Panc1 (cell line): ENCODE results near the gene CDKN1C. TPM values are rescaled to one million over a fixed set of nuclear protein-coding genes. Genes with fewer than 3 reads are reported as not detected.

ENCODE experiments used
- ATAC-seq: fragments of 200-7000 bp; cut with Tn5 transposase; 2 replicates; pipeline ENCODE4 v1.9.1; 2020; ENCODE audit warnings: mild to moderate bottlenecking, moderate library complexity
- BruUV-seq: library from RNA; stranded (reverse); fragments of 400-500 nt; replicated peaks from 2 replicates; lab custom pipeline; 2021; lab: Mats Ljungman, UMichigan
- CTCF ChIA-PET: fragments of 300-600 bp; sonication (Branson Sonifier 250); formaldehyde crosslinking; loops from one replicate; lab custom pipeline; 2022; ENCODE audit warnings: antibody characterized with exemption; lab: Charles Lee
- POLR2A ChIA-PET: fragments of 300-600 bp; sonication (Branson Sonifier 250); formaldehyde crosslinking; loops from one replicate; lab custom pipeline; 2022; ENCODE audit warnings: antibody characterized with exemption; lab: Charles Lee
- DNase-seq: peaks from one replicate; pipeline ENCODE4 v3.0.0-alpha.2; 2010; ENCODE audit warnings: low read depth, low spot score
- H3K27ac ChIP-seq: 2 replicates; pipeline ENCODE4 v1.5.1; 2011; ENCODE audit warnings: mild to moderate bottlenecking, low read length, inconsistent platforms
- H3K27me3 ChIP-seq: fragments of 200-500 bp; sonication (Bioruptor generic); 2 replicates; pipeline ENCODE4 v1.6.0; 2014; ENCODE audit warnings: low read length, inconsistent platforms; ENCODE audit not compliant: control insufficient read depth, insufficient read depth
- H3K36me3 ChIP-seq: fragments of 200-500 bp; sonication (Bioruptor generic); 2 replicates; pipeline ENCODE4 v1.5.1; 2014; ENCODE audit warnings: inconsistent platforms, mild to moderate bottlenecking, low read length, moderate library complexity; ENCODE audit not compliant: control insufficient read depth, insufficient read depth
- H3K4me1 ChIP-seq: 2 replicates; pipeline ENCODE4 v1.5.1; 2011; ENCODE audit warnings: inconsistent platforms, mild to moderate bottlenecking, low read length, moderate library complexity; ENCODE audit not compliant: control insufficient read depth, insufficient read depth
- H3K4me3 ChIP-seq, 2 experiments: 2 replicates each; pipeline ENCODE4 v1.5.1; 2011 to 2012; ENCODE audit warnings: low read depth in 2 of 2, low read length in 2 of 2, mild to moderate bottlenecking in 2 of 2, inconsistent platforms in 1 of 2, moderate library complexity in 1 of 2
- H3K9me3 ChIP-seq: fragments of 200-500 bp; sonication (Bioruptor generic); 2 replicates; pipeline ENCODE4 v1.5.1; 2014; ENCODE audit warnings: low read depth, mild to moderate bottlenecking, inconsistent platforms, low read length, moderate library complexity; ENCODE audit not compliant: control insufficient read depth, insufficient read depth
- CTCF ChIP-seq: fragments of 450-650 bp; IDR thresholded peaks from 2 replicates; pipeline ENCODE4 v1.5.1; 2017; ENCODE audit warnings: mild to moderate bottlenecking
- POLR2AphosphoS5 ChIP-seq: IDR thresholded peaks from 2 replicates; pipeline ENCODE4 v1.6.1; 2012; ENCODE audit warnings: mild to moderate bottlenecking, low read depth, low read length, moderate library complexity
- REST ChIP-seq, 2 experiments: IDR thresholded peaks; 2 replicates each; pipeline ENCODE4 v1.6.1; 2011 to 2012; ENCODE audit warnings: low read depth in 2 of 2, control low read depth in 1 of 2, low read length in 1 of 2, mild to moderate bottlenecking in 1 of 2, moderate library complexity in 1 of 2; ENCODE audit not compliant: insufficient read depth in 1 of 2
- SIN3A ChIP-seq: IDR thresholded peaks from 2 replicates; pipeline ENCODE4 v1.6.1; 2012; ENCODE audit warnings: low read depth, mild to moderate bottlenecking, low read length, moderate library complexity, borderline replicate concordance; ENCODE audit not compliant: insufficient read depth
- TCF7L2 ChIP-seq: IDR thresholded peaks from 2 replicates; pipeline ENCODE4 v1.6.1; 2011; ENCODE audit warnings: mild to moderate bottlenecking, low read depth, low read length, inconsistent platforms
- in situ Hi-C: cut with HindIII; loops from 2 replicates; pipeline ENCODE4 v1.10.0; 2016; ENCODE audit warnings: low sequenced_read_pairs, low pct_unique_long_range_greater_than_20kb
- intact Hi-C: fragments of 100-400 bp; cut with micrococcal nuclease; formaldehyde crosslinking; loops from one replicate; pipeline ENCODE4 v1.10.0; 2022; ENCODE audit not compliant: unreplicated experiment
- total RNA-seq: library from RNA; stranded (reverse); gene quantifications from one replicate; pipeline ENCODE4 v1.2.1, GENCODE V29; 2021; ENCODE audit not compliant: unreplicated experiment

Gene CDKN1C
- total RNA-seq, 1 experiment from 2014 or later = 4.6 TPM

GRCh38 chr11:2934021-2934550 is 48.5 kb upstream of the CDKN1C start:
- H3K27me3 ChIP-seq = no peaks in the 10 kb centered on the region
- H3K36me3 ChIP-seq = no peaks in the 10 kb centered on the region
- BruUV-seq = no TSS peak
- peaks cover 40% of the 10 kb centered on the region for H3K4me1 ChIP-seq
- CTCF ChIA-PET = interaction anchor here (0.8 to 2.0 kb wide), 2 partner anchors 42 to 87 kb away, joined by 3 to 6 read pairs; no protein-coding TSS in a partner anchor
- no peak for ATAC-seq
- peaks cover 6% of the 10 kb centered on the region; the same call in 1 of the 2 replicates for H3K9me3 ChIP-seq
- in situ Hi-C loops = no loop called here
- POLR2A ChIA-PET = interaction anchor here (0.6 to 0.7 kb wide), 3 partner anchors 14 to 444 kb away, joined by 3 read pairs; no protein-coding TSS in a partner anchor
- H3K4me3 ChIP-seq = no peak overlapping the region
- no peak for TF ChIP-seq SIN3A
- no peak for TF ChIP-seq CTCF
- TF ChIP-seq POLR2AphosphoS5 = no peak
- TF ChIP-seq TCF7L2 = no peak
- no peak for TF ChIP-seq REST (IDR thresholded peaks at IDR 0.05; ENCODE audit: insufficient read depth in 1 of 2, low read depth in 2 of 2, low read length in 1 of 2)
- no peak overlapping the region for H3K27ac ChIP-seq
- intact Hi-C loops = loop anchor here (10.0 kb wide), 2 partner anchors 161 to 291 kb away; no protein-coding TSS in a partner anchor
- DNase-seq = no peak

- ATAC-seq = peak; percentile 57
- CTCF ChIA-PET = interaction anchor here (0.8 to 2.0 kb wide), 2 partner anchors 41 to 88 kb away, joined by 3 to 6 read pairs; no protein-coding TSS in a partner anchor
- intact Hi-C loops = loop anchor here (10.0 kb wide), 2 partner anchors 161 to 291 kb away; no protein-coding TSS in a partner anchor
Observed at GRCh38 chr11:2933375-2934020, 47.9 kb upstream of the CDKN1C start.

More at GRCh38 chr11:2933375-2934020, 47.9 kb upstream of the CDKN1C start:
- Histone ChIP-seq H3K4me1 (peaks cover 40% of the 10 kb centered on the region), H3K9me3 (no peaks in the 10 kb centered on the region), H3K36me3 (no peaks in the 10 kb centered on the region; the same call in 1 of the 2 replicates), H3K27me3 (no peaks in the 10 kb centered on the region), H3K4me3 (peak overlapping the region in 1 of 2 experiments; percentile 37; a peak in 2 of 4 replicates), H3K27ac (peak overlapping the region; percentile 41)
- in situ Hi-C loops = no loop called here
- BruUV-seq = no TSS peak
- peak; percentile 84 for DNase-seq
- TF ChIP-seq REST (IDR thresholded peaks at IDR 0.05; ENCODE audit: insufficient read depth in 1 of 2, low read depth in 2 of 2, low read length in 1 of 2) (peak in 1 of 2 experiments; percentile 58; a peak in 1 of 4 replicates), TCF7L2 (no peak), SIN3A (peak; percentile 80; the same call in 1 of the 2 replicates), CTCF (no peak), POLR2AphosphoS5 (peak; percentile 43; the same call in 1 of the 2 replicates)
- POLR2A ChIA-PET = interaction anchor here (0.6 to 0.7 kb wide), 3 partner anchors 13 to 443 kb away, joined by 3 read pairs; no protein-coding TSS in a partner anchor
